Dermis blood vessel endothelial cell (primary cell): Measurements from ENCODE around the gene MLLT10. TPM values are rescaled to one million over a fixed set of nuclear protein-coding genes. Genes with fewer than 3 reads are reported as not detected.
"Not testable (repeated sequence)": the region's sequence is repeated elsewhere in the genome, so short reads cannot be mapped to it uniquely, and the experiment has no call there.

Experiments used
- DNase-seq: peaks from one replicate; pipeline ENCODE4 v3.0.0; 2010
- total RNA-seq: library from RNA; depleted of rRNA; stranded (reverse); fragments of >200 nt; gene quantifications from 2 replicates; pipeline ENCODE4 v1.2.3, GENCODE V29; 2014

MLLT10 gene
- total RNA-seq, 1 donor from 2014 or later = 35.4 TPM

DNA sequence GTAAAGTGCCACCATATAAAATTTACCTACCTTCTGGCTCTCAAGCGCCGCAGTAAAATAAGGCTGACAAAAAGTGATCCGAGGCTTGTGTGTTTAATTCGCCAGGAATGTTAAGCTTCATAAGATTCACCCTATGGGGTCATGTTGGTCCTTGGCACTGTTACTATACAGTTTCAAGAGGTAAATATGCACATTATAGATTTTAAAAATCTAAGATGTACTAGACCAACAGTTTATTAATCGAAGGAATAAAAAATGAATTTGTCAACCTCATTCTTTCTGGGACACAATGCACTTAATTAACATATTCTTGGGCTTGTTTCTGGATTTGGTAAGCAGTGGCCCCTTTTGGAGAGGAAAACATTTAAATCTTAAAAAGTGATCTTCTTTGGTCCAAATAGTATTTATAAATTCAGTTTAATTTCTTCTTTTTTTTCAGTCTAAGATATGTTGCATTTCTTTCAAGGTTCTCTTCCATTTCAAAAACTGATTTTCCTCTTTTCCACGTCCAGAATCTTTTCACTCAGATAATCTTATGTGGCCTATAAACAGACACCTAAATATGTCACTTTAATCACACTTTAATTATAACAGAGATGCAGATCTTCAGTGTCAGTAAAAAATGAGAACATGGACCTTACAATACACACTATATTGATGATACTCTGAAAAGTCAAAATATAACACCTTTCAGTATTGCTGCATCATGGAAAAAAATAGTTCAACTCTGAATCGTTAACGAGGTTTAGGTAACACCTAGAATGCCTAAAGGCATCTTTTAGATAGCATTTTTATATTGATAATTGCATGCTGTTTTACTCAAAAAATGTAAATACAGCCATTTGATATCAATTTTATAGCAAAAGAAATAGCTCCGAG is 4.8 kb upstream of the MLLT10 start:
- no peak for DNase-seq

DNA sequence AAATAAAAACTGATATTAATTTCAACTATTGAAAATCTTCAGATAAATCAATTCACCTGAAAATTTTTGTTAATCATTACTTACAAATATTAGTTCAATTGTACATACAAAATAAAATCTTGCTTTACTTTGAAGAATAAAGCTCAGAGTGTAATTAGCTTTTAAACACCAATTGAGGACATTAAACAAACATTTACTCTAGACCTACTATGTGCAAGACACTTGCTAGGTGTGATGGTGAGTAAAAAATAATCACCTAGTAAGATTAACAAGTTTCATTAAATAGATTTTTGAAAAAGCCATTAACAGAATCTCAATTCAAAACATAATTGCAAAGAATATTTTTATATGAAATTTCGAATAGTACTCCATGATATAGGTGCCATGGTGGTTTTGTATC is 3.9 kb upstream of the MLLT10 start:
- DNase-seq = no peak

DNA sequence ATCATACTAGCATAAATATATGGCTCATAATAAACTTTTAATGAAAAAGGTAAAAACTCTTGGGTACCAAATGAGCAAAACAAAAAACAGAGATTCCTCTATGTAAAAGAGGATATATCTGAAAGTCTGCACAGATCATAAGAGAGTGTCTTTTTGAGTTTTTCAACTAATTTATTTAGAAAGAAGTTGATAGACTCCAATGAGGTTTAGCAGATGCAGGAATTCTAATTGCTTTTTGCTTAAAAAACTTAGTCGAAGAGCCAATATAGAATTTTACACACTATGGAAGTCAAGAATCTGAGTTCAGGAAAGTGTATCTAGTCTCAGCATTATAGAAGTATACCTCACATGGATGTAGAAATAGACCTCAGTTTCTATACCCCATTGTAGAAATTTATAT is 3.4 kb upstream of the MLLT10 start:
- DNase-seq = no peak

DNA sequence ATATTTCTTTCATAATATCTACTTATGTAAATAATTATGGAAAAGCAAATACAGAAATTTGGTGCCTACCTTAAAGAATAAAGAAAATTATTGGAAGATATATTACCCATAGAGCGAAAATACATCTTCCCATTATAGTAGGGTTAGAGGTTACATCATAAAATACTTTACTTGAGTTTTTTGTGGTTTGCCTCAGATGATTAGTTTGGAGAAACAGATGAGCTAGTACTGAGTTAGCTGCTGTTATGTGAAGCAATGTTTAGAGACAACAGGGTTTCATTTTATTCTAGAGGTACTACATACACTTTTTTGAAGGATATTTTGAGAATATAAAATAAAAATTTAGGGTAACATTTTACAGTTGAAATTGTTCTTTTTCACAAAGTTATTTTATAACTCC is 2.9 kb upstream of the MLLT10 start:
- DNase-seq = no peak

DNA sequence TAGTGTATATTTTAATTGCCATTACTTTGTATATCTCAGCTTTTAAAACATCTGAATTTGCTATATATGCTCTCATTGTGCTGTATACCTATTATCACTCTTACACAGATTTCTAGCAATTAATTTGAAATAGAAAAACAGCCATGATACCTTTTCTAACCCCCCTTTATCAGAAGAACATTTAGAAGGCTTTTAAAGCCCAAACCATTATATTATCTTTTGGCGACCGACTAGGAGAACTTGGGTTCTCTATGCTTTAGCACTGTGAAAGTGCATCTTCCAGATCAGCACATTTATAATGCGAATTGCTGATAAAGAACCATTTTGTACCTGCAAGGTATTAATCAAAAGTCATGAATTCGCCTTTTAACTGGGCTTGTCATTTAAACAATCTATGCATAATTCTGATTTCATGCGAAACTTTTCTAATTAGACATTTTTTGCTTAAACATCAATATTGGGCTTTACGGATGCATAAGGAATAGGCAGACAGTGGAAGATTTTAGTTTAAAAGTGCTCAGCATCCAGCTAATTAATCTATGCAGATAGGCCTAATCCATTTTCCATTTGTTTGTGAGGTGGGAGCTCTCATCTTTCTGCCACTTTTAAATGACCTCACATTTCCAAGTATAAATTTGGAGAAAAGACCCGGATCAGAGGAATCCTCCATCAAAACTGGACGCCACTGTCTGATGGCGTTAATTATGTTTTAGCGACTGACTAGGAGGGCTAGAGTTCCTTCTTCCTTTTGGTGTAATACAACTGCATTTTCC is 1.2 kb upstream of the MLLT10 start:
- no peak for DNase-seq

DNA sequence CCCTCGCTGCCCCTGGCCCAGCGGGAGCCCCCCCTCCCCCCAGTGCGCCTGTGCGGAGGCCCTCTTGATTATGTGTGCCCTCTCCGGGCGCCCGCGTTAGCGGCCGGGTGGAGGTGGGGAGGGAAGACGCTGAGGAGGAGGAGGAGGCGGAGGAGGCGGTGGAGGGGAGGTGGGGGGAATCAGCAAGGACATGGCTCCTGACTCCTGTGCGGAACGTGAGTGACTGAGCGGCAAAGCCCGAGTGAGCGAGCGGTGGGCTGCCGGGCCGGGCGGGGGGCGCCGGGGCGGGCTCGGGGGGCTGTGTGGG is 201 bp downstream of the MLLT10 start:
- DNase-seq = no peak

DNA sequence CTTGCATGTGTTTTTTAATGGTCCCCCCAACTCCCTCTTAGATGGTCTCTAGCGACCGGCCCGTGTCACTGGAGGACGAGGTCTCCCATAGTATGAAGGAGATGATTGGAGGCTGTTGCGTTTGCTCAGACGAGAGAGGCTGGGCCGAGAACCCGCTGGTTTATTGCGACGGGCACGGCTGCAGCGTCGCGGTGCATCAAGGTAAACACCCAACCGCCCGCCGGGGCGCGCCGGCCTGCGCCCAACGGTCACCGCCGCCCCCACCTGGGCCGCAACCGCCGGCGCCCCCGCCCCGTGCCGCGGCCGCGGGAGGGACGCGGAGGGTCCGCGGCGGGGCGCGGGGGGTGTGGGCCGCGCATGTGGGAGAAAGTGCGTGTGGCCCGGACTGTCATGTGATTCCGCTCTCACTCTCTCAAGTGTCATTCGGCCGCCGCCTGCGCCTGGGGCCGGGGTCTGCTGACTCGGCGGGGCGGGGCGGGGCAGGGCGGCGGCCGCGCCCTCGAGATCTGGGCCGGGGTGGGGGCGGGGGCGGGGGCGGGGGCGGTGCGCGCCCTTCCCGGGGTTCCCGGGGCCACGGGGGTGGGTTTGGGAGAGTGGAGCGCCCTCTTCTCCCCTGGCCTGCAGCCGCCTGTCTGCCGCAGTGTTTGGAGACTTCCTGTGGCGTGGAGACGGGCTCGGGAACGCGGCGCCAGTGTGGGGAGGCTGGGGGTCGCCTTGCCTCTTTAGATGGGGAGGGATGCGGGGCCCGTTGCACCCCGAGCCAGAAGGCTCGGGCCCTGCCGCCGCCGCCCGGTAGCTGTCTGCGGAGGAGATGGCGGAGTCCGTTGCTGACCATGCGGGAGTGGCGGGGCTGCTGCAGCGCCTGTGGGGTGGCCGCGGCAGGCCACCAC is 817 bp downstream of the MLLT10 start:
- DNase-seq = peak; percentile 59

DNA sequence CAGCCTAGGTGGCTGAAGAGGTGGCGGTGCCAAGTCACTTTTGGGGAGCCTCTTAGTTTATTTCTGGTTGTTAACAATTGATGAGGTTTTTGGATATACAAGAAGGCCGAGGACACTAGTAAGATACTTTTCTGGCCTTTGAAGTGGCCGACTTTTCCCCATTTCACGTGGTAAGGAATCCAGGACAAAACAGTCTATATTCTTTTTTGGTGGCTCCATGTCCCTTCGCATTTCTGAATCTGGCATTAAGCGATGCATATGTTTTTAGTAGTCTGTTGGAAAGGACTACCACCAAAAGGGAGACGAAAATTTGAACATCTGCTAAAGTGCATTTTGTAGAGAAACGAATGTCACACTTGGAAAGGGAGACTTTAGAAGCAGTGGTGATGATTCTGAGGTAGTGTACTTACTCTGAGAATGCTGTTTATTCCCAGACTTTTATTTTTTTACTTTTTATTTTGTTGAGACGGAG is 1.5 kb downstream of the MLLT10 start:
- DNase-seq = no peak

DNA sequence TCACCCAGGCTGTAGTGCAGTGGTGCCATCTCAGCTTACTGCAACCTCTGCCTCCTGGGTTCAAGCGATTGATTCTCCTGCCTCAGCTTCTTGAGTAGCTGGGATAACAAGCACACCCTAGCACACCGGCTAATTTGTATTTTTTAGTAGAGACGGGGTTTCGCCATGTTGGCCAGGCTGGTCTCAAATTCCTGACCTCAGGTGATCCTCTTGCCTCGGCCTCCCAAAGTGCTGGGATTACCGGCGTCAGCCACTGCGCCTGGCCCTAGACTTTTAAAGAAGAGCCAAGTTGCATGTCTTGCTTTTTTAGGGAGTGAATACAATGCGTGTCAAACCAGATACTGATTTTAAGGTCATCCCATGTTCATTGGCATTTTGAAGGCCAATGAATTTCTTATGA is 1.9 kb downstream of the MLLT10 start:
- DNase-seq = not testable (repeated sequence)

DNA sequence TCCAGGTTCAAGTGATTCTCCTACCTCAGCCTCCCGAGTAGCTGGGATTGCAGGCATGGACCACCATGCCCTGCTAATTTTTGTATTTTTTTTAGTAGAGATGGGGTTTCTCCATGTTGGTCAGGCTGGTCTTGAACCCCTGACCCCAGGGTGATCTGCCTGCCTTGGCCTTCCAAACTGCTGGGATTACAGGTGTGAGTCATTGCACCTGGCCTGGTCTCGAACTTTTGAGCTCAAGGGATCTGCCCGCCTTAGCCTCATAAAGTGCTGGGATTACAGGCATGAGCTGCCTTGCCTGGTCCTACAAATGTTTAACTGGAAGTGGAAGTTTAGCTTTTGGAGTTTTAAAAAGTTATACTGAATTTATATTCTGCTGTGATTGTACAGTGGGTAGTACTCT is 2.8 kb downstream of the MLLT10 start:
- no peak for DNase-seq

DNA sequence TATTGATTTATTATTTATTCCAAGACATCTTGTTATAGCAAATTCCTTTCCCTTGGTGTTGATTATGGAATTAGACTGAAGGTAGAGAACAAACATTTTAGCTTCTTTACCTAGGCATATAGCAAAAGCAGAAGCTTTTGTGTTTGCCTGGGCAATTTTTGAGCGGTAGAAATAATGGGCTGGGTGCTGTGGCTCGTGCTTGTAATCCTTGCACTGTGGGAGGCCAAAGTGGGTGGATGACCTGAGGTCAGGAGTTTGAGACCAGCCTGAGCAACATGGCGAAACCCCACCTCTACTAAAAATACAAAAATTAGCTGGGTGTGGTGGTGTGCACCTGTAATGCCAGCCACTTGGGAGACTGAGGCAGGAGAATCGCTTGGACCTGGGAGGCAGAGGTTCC is 6.7 kb downstream of the MLLT10 start:
- DNase-seq = not testable (repeated sequence)

DNA sequence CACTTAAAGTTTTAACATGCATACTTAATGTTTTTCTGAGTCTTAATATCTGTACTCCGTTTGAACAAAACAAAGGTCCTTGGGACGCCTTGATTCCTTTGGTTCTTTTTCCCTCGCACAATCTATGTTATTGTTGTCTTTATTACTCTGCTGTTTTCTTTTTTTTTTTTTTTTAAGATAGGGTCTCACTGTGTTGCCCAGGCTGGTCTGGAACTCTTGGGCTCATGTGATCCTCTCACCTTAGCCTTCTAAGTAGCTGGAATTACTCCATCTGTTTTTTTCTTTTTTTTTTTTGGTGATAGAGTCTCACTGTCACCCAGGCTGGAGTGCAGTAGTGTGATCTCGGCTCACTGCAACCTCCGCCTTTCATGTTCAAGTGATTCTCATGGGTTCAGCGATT is 13.2 kb downstream of the MLLT10 start:
- DNase-seq = no peak

DNA sequence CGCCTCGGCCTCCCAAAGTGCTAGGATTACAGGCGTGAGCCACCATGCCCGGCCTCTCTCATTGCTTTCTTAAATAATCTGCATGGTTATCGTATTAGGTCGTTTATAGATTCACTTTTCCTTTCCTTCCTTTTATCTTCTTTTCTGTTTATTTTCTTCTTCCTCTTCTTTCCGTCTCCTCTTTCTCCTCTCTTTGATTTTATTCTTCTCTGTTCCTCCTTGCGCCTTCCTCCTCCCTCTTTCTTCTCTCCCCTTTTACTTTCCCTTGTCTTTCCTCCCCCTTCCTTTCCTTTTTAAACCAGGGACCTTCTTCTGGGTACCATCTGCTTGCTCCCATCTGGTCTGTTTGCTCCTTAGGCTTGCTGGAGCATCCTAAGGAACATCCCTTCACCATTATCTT is 18.6 kb downstream of the MLLT10 start:
- no peak for DNase-seq

DNA sequence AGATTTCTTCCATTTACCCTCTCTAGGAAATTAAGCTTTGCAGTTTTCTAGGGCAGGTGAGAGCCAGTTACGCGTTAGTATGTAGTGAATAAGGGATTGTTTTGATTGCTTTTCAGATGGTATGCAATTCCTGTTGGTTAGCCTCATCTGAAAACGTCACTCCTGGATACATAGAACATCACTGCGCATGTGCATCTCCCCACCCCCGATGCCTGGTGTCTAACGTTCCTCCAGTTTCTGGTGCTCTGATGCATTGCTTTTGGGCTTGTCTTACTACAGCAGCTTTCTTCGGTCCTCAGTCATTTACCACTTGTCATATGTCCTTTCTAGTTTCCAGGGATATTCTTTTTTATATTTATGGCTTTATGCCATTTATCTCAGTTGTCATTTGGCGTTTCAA is 22.5 kb downstream of the MLLT10 start:
- no peak for DNase-seq

DNA sequence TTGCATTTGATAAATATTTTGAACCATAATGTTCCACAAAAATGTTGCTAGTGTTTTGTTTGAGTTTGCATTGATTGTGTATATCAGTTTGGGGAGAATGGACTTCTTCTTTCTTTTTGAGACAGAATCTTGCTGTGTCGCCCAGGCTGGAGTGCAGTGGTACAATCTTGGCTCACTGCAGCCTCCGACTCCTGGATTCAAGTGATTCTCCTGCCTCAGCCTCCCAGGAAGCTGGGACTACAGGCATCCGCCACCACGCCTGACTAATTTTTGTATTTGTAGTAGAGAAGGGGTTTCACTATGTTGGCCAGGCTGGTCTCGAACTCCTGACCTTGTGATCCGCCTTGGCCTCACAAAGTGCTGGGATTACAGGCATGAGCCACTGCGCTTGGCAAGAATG is 25.0 kb downstream of the MLLT10 start:
- not testable (repeated sequence) for DNase-seq

DNA sequence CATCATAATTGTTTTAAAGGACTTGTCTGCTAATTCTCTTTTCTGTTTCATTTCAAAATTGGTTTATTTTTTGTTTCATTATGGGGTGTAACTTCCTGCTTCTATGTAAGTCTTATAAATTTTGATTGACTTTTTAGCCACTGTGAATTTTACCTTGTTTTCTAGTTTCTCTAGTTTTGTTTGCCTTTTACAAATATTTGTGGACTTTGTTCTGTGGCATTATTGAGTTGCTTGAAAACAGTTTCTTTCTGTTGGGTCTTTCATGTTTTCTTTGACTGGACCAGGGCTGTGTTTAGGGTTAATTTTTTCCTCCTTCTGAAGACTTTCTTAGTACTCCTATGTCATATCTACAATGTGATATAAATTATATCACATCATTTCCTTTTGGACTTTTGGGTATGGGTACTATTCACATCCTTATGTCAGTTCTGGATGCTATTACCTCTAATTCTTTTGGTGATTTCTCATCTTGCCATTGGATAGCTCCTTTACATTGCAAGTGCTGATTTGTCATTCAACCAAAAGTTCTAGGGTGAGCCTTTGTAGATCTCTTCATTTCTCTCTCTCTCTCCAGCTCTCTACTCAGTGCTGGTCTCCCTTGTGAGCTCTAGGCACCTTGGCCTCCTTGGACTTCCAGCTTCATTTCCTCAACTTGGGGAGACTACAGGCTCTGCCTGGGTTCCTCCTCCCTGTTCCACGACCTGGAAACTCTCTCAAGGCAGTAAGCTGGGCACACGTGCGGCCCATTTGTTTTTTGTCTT is 36.9 kb downstream of the MLLT10 start:
- DNase-seq = no peak

DNA sequence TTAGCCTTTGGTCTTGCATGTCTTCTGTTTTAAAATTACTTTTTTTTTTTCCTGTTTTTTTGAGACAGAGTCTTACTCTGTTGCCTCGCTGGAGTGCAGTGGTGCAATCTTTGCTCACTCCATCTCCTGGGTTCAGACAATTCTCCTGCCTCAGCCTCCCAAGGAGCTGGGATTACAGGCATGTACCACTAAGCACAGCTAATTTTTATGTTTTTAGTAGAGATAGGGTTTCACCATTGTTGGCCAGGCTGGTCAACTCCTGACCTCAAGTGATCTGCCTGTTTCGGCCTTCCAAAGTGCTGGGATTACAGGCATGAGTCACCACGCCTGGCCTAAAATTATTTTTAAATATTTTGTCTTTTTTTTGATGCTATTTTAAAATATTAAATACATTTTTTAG is 38.5 kb downstream of the MLLT10 start:
- peak; percentile 10 for DNase-seq

DNA sequence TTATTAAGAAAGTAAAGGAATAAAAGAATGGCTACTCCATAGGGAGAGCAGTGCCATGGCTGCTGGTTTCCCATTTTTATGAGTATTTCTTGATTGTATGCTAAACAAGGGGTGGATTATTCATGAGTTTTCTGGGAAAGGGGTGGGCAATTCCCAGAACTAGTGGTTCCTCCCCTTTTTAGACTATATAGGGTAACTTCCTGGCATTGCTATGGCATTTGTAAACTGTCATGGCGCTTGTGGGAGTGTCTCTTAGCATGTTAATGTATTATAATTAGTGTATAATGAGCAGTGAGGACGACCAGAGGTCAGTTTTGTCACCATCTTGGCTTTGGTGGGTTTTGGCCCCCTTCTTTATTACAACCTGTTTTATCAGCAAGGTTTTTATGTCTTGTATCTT is 40.5 kb downstream of the MLLT10 start:
- DNase-seq = not testable (repeated sequence)

DNA sequence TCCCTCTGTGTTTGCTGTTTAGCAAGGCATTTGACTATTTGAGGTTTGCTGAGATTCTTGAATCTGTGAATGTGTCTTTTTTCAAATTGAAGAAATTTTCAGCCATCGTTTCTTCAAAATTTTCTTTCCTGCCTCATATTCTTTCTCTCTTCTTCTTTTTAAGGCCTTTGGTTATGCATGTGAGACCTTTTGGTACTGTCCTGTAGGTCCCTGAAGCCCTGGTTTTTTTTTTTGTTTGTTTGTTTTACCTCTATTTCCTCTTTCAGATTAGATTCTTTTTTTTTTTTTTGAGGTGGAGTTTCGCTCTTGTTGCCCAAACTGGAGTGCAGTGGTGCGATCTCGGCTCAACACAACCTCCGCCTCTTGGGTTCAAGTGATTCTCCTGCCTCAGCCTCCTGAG is 45.3 kb downstream of the MLLT10 start:
- no peak for DNase-seq

DNA sequence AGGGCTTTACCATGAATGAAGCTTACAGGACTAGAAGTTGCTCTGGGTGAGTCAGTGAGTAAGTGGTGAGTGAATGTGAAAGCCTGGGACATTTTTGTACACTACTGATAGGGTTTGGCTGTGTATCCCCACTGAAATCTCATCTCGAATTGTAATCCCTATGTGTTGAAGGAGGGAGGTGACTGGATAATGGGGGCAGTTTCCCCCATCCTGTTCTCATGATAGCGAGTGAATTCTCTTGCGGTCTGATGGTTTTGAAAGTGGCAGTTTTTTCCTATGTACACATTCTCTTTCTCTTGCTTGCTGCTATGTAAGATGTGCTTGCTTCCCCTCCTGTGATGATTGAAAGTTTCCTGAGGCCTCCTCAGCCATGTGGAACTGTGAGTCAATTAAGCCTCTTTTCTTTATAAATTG is 47.4 kb downstream of the MLLT10 start:
- DNase-seq = not testable (repeated sequence)

DNA sequence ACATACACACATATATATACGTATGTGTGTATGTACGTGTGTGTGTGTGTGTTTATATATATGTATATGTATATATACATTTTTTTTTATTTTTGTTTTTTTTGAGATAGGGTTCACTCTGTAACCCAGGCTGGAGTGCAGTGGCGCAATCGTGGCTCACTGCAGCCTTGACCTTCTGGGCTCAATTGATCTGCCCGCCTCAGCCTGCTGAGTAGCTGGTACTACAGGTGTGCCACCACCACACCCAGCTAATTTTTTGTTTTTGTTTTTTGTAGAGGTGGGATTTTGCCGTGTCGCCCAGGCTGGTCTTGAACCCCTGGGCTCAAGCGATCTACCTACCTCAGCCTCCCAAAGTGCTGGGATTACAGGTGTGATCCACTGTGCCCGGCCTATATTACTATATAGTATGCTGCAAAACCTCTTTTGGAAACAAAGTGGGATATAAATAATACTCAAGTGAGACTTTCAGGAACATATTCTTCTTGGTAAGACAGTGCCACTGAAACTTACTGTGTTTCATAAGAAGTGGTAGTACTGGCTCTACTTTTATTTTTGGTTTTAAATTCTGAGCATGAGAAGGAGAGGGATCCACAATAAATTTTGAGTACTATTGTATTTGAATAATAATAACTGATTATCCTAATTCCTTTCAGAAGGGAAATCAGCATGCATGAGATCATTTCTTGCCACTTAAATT is 51.0 kb downstream of the MLLT10 start:
- no peak for DNase-seq

DNA sequence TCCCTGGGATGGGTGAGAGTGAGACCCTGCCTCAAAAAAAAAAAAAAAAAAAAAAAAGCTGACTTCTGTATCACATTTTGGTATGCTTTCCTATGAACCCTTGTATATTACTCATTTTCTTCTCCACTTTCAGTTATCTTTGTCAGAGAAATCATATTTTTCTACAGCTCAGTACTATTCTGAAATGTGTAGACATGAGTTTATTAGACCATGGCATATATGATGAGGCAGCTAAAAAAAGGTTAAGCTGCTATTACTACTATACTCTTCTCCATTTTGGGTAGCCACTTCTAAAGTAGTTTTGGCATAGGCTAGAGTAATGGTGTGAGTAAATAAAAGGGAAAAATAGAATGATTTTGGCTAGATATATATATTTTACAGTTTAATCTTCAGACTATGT is 53.4 kb downstream of the MLLT10 start:
- no peak for DNase-seq
